Neural cell (in vitro differentiated cells): Measurements from ENCODE around the gene CRACDL. TPM values are rescaled to one million over a fixed set of nuclear protein-coding genes. Genes with fewer than 3 reads are reported as not detected.

Experiments used
- H2AFZ ChIP-seq: fragments of 200-600, 300-800 bp; sonication (generic), shearing (Covaris generic); 2 replicates; pipeline ENCODE4 v1.6.0; 2014; ENCODE audit warnings: low read depth, mild to moderate bottlenecking, antibody characterized with exemption, low read length, moderate library complexity
- H3F3A ChIP-seq: fragments of 200-600 bp; shearing (Covaris generic); 2 replicates; pipeline ENCODE4 v1.6.1; 2016; ENCODE audit warnings: mild to moderate bottlenecking, moderate library complexity, mixed read lengths, antibody characterized with exemption, low read length; ENCODE audit not compliant: insufficient read depth, poor library complexity, severe bottlenecking
- H3K27ac ChIP-seq: fragments of 200-600, 300-800 bp; sonication (generic), shearing (Covaris generic); 2 replicates; pipeline ENCODE4 v1.5.1; 2014; ENCODE audit warnings: mild to moderate bottlenecking, low read length, moderate library complexity
- H3K27me3 ChIP-seq: fragments of 300-800, 200-600 bp; sonication (generic), shearing (Covaris generic); 2 replicates; pipeline ENCODE4 v1.6.0; 2014; ENCODE audit warnings: mild to moderate bottlenecking, low read depth, low read length, moderate library complexity; ENCODE audit not compliant: insufficient read depth
- H3K36me3 ChIP-seq: fragments of 300-800, 200-600 bp; sonication (generic), shearing (Covaris generic); 2 replicates; pipeline ENCODE4 v1.5.1; 2014; ENCODE audit warnings: mild to moderate bottlenecking, antibody characterized with exemption, low read length, moderate library complexity; ENCODE audit not compliant: insufficient read depth
- H3K4me2 ChIP-seq: fragments of 300-800, 200-600 bp; sonication (generic), shearing (Covaris generic); 2 replicates; pipeline ENCODE4 v1.6.0; 2014; ENCODE audit warnings: mild to moderate bottlenecking, low read length
- H3K4me3 ChIP-seq: fragments of 300-800, 200-600 bp; sonication (generic), shearing (Covaris generic); 2 replicates; pipeline ENCODE4 v1.5.1; 2014; ENCODE audit warnings: mild to moderate bottlenecking, low read length, moderate library complexity
- H3K79me2 ChIP-seq: fragments of 200-600 bp; shearing (Covaris generic); replicated peaks from 2 replicates; pipeline ENCODE4 v1.6.0; 2014; ENCODE audit warnings: mild to moderate bottlenecking, low read length, moderate library complexity; ENCODE audit not compliant: insufficient read depth
- H3K9ac ChIP-seq: fragments of 300-800, 200-600 bp; sonication (generic), shearing (Covaris generic); 2 replicates; pipeline ENCODE4 v1.6.1; 2016; ENCODE audit warnings: mild to moderate bottlenecking, low read length, mixed read lengths
- H3K9me2 ChIP-seq: fragments of 200-600 bp; shearing (Covaris generic); 2 replicates; pipeline ENCODE4 v1.6.1; 2016; ENCODE audit warnings: mild to moderate bottlenecking, low read length, mixed read lengths; ENCODE audit not compliant: insufficient read depth
- H3K9me3 ChIP-seq: fragments of 200-600, 300-800 bp; sonication (generic), shearing (Covaris generic); 2 replicates; pipeline ENCODE4 v1.6.1; 2016; ENCODE audit warnings: mild to moderate bottlenecking, mixed run types, low read length, moderate library complexity, mixed read lengths
- H4K20me1 ChIP-seq: fragments of 200-600 bp; shearing (Covaris generic); 2 replicates; pipeline ENCODE4 v1.6.1; 2016; ENCODE audit warnings: mild to moderate bottlenecking, mixed run types; ENCODE audit not compliant: insufficient read depth
- EP300 ChIP-seq: fragments of 450-650 bp; conservative IDR thresholded peaks from 2 replicates; pipeline ENCODE4 v1.6.1; 2014; ENCODE audit warnings: antibody characterized with exemption, mild to moderate bottlenecking, moderate library complexity; ENCODE audit not compliant: poor library complexity, severe bottlenecking
- EZH2 ChIP-seq: fragments of 200-600, 300-800 bp; shearing (Covaris generic), sonication (generic); IDR thresholded peaks from 2 replicates; pipeline ENCODE4 v1.6.1; 2014; ENCODE audit warnings: antibody characterized with exemption, low read length, borderline replicate concordance, mild to moderate bottlenecking; ENCODE audit not compliant: insufficient read depth, poor library complexity, severe bottlenecking
- MXI1 ChIP-seq: fragments of 450-650 bp; conservative IDR thresholded peaks from 2 replicates; pipeline ENCODE4 v1.6.1; 2014; ENCODE audit warnings: antibody characterized with exemption, mild to moderate bottlenecking; ENCODE audit not compliant: poor library complexity, severe bottlenecking
- POLR2AphosphoS5 ChIP-seq: IDR thresholded peaks from 2 replicates; pipeline ENCODE4 v1.6.1; 2012
- RAD21 ChIP-seq: fragments of 450-650 bp; conservative IDR thresholded peaks from 2 replicates; pipeline ENCODE4 v1.6.1; 2014; ENCODE audit warnings: antibody characterized with exemption, mild to moderate bottlenecking, moderate library complexity
- SMC3 ChIP-seq: fragments of 450-650 bp; conservative IDR thresholded peaks from 2 replicates; pipeline ENCODE4 v1.6.1; 2014; ENCODE audit warnings: antibody characterized with exemption, mild to moderate bottlenecking, moderate library complexity; ENCODE audit not compliant: poor library complexity
- TAF1 ChIP-seq: IDR thresholded peaks from 2 replicates; pipeline ENCODE4 v1.6.1; 2012; ENCODE audit warnings: low read depth
- polyA minus RNA-seq: library from RNA; depleted of rRNA, polyadenylated mRNA; stranded (reverse); fragments of >200 nt; gene quantifications from 2 replicates; pipeline ENCODE4 v1.2.3, GENCODE V29; 2014
- polyA plus RNA-seq: library from polyadenylated mRNA; depleted of rRNA; stranded (reverse); fragments of >200 nt; gene quantifications from 2 replicates; pipeline ENCODE4 v1.2.3, GENCODE V29; 2014
- TF ChIP-seq, protein P1 (sequence below): fragments of 450-650 bp; IDR thresholded peaks from 2 replicates; pipeline ENCODE4 v1.5.1; 2014; ENCODE audit warnings: antibody characterized with exemption, mild to moderate bottlenecking, moderate library complexity; ENCODE audit not compliant: poor library complexity, severe bottlenecking
- TF ChIP-seq, protein P2 (sequence below): IDR thresholded peaks from 2 replicates; pipeline ENCODE4 v1.6.1; 2012; ENCODE audit warnings: borderline replicate concordance

Gene CRACDL, protein sequence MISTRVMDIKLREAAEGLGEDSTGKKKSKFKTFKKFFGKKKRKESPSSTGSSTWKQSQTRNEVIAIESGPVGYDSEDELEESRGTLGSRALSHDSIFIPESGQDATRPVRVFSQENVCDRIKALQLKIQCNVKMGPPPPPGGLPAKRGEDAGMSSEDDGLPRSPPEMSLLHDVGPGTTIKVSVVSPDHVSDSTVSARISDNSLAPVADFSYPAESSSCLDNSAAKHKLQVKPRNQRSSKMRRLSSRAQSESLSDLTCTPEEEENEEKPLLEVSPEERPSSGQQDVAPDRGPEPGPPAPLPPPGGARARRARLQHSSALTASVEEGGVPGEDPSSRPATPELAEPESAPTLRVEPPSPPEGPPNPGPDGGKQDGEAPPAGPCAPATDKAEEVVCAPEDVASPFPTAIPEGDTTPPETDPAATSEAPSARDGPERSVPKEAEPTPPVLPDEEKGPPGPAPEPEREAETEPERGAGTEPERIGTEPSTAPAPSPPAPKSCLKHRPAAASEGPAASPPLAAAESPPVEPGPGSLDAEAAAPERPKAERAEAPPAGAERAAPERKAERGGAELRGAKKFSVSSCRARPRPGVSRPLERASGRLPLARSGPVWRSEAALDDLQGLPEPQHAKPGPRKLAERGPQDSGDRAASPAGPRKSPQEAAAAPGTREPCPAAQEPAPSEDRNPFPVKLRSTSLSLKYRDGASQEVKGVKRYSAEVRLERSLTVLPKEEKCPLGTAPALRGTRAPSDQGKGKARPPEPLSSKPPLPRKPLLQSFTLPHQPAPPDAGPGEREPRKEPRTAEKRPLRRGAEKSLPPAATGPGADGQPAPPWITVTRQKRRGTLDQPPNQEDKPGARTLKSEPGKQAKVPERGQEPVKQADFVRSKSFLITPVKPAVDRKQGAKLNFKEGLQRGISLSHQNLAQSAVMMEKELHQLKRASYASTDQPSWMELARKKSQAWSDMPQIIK
- polyA plus RNA-seq: 0.85 and 1.6 TPM in 2 replicates
- 2.3 and 2.4 TPM in 2 replicates for polyA minus RNA-seq

DNA sequence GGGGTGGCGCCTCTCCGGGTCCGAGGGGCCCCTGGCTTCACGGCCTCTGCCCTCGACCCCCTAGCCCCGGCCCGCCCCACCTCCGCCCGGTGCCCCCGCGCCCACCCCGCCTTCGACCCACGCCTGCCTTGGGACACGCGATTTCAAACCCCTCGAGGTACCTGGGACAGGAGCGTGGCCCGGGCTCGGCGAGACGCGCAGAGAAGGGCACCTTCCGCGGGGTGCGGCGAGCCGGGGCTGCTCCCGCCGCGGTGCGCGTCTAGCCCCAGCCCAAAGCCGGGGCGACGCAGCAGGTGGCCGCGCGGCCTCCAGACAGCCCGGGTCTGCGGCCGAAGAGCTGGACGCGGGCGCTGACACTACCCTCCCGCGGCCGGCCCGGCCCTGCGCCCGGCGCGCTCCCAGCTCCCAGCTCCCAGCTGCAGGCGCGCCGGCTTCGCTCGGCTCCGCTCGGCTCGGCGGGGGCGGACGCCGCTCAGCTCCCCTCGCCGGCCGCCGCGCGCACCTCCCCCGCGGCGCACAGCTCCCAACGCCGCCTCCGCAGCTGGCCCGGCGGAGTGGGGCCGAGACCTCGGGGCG, at the start of gene CRACDL:
CRACDL (minus strand) TSS at position 449 of the 576 bp plus-strand sequence. CDS start 89,425 bp downstream, outside the sequence.
- TF ChIP-seq POLR2AphosphoS5: no peak
- TF ChIP-seq MXI1: peak; percentile 23
- peaks cover 56% of the 10 kb centered on the region for H3K27me3 ChIP-seq
- H2AFZ ChIP-seq: no peak within 1 kb of the TSS

DNA sequence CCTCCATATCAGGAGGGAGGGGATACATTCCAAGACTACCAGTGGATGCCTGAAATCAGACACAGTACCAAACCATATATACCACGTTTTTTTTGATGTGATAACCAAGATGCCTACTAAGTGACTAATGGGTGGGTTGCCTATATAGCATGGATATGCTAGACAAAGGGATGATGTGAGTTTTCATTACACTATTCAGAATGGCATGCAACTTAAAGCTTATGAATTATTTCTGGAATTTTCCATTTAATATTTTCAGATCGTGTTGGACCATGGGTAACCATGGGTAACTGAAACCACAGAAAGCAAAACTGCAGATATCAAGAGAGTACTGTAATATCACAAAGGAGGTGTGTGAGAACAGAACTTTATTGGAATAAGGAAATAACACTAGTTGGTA, 39.6 kb upstream of the CRACDL start:
- Histone ChIP-seq H3K4me2 (no peak overlapping the region), H2AFZ (no peak overlapping the region), H3K27me3 (no peaks in the 10 kb centered on the region), H3K36me3 (no peaks in the 10 kb centered on the region), H3K9ac (no peak overlapping the region), H3K27ac (no peak overlapping the region), H4K20me1 (no peaks in the 10 kb centered on the region), H3K4me3 (no peak overlapping the region), H3K9me3 (peaks cover 8% of the 10 kb centered on the region), H3F3A (no peaks in the 10 kb centered on the region), H3K9me2 (no peaks in the 10 kb centered on the region), H3K79me2 (no peaks in the 10 kb centered on the region)
- TF ChIP-seq TAF1 (no peak), RAD21 (no peak), EZH2 (no peak), POLR2AphosphoS5 (no peak), EP300 (no peak), MXI1 (no peak), SMC3 (no peak)
- TF ChIP-seq, protein P1, sequence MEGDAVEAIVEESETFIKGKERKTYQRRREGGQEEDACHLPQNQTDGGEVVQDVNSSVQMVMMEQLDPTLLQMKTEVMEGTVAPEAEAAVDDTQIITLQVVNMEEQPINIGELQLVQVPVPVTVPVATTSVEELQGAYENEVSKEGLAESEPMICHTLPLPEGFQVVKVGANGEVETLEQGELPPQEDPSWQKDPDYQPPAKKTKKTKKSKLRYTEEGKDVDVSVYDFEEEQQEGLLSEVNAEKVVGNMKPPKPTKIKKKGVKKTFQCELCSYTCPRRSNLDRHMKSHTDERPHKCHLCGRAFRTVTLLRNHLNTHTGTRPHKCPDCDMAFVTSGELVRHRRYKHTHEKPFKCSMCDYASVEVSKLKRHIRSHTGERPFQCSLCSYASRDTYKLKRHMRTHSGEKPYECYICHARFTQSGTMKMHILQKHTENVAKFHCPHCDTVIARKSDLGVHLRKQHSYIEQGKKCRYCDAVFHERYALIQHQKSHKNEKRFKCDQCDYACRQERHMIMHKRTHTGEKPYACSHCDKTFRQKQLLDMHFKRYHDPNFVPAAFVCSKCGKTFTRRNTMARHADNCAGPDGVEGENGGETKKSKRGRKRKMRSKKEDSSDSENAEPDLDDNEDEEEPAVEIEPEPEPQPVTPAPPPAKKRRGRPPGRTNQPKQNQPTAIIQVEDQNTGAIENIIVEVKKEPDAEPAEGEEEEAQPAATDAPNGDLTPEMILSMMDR: no peak
- TF ChIP-seq, protein P2, sequence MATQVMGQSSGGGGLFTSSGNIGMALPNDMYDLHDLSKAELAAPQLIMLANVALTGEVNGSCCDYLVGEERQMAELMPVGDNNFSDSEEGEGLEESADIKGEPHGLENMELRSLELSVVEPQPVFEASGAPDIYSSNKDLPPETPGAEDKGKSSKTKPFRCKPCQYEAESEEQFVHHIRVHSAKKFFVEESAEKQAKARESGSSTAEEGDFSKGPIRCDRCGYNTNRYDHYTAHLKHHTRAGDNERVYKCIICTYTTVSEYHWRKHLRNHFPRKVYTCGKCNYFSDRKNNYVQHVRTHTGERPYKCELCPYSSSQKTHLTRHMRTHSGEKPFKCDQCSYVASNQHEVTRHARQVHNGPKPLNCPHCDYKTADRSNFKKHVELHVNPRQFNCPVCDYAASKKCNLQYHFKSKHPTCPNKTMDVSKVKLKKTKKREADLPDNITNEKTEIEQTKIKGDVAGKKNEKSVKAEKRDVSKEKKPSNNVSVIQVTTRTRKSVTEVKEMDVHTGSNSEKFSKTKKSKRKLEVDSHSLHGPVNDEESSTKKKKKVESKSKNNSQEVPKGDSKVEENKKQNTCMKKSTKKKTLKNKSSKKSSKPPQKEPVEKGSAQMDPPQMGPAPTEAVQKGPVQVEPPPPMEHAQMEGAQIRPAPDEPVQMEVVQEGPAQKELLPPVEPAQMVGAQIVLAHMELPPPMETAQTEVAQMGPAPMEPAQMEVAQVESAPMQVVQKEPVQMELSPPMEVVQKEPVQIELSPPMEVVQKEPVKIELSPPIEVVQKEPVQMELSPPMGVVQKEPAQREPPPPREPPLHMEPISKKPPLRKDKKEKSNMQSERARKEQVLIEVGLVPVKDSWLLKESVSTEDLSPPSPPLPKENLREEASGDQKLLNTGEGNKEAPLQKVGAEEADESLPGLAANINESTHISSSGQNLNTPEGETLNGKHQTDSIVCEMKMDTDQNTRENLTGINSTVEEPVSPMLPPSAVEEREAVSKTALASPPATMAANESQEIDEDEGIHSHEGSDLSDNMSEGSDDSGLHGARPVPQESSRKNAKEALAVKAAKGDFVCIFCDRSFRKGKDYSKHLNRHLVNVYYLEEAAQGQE: no peak

More for the DNA sequence above, at the start of gene CRACDL:
- no peak within 1 kb of the TSS for H3K4me2 ChIP-seq
- no peaks in the 10 kb centered on the region for H3K9me2 ChIP-seq
- H3K36me3 ChIP-seq: no peaks in the 10 kb centered on the region
- H3K4me3 ChIP-seq: peak within 1 kb of the TSS; percentile 62
- no peak within 1 kb of the TSS for H3K27ac ChIP-seq
- H3F3A ChIP-seq: no peaks in the 10 kb centered on the region
- H4K20me1 ChIP-seq: no peaks in the 10 kb centered on the region
- H3K79me2 ChIP-seq: no peaks in the 10 kb centered on the region
- peak within 1 kb of the TSS; percentile 41 for H3K9ac ChIP-seq
- no peaks in the 10 kb centered on the region for H3K9me3 ChIP-seq
